AML-193 (cell line): ENCODE data around the gene SH2D1B.

ENCODE experiments used
- DNase-seq, 2 experiments: peaks; one replicate each; lab custom pipeline; 2025; lab: John Stamatoyannopoulos, UW

The SH2D1B gene

DNA sequence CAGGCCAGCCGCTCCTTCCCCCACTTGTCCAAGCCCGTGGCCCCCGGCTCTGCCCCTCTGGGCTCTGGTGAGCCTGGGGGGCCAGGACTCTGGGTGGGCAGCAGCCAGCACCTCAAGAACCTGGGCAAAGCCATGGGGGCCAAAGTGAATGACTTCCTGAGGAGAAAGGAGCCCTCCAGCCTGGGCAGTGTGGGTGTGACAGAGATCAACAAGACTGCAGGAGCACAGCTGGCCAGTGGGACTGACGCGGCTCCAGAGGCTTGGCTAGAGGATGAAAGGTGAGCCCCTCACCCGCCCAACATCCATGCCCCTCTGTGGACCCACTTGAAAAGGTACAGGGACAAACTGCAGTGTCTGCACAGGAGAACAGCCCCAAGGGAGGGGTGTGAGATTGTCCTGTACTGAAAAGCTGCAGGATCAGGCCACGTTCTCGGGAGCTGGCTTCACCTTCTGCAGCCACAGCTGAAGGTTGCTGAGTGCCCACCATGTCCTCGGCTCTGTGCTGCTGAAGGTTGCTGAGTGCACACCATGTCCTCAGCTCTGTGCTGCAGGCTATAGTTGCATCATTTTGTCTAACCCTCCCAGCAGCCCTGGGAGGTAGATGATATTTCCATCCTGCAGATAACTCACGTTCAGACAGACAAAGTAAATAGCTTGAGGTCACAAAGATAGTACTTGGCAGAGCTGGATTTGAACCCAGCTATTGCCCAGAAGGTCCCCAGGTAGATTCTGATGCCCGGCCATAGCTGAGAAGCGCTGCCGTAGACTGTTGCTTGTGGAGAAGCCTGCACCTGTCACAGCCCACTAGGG, 29.8 kb downstream of the SH2D1B start:
- no peak for DNase-seq

DNA sequence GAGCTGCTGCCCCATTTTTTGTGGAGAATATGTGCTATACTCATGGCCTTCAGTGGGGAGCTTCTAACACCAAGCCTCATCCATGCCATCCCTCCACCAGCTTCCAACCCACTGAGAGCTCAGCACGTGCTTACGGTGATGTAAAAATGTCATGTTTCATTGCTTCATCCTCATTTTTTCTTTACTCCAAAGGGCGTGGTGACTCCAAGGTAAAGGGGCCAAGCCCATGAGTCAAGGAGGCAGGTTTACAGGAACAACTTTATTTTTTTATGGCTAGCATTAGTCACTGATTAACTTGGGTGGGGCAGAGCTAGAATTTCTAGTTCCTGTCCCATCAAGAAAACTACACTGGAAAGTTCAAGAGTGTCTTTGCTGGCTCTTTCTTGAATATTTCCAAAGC, 30.6 kb downstream of the SH2D1B start, which contains the start of gene C1orf226:
Gene C1orf226 (plus strand): TSS at position 346 of the 400 bp plus-strand sequence. CDS start 174 bp downstream, outside the sequence.
- no peak for DNase-seq

DNA sequence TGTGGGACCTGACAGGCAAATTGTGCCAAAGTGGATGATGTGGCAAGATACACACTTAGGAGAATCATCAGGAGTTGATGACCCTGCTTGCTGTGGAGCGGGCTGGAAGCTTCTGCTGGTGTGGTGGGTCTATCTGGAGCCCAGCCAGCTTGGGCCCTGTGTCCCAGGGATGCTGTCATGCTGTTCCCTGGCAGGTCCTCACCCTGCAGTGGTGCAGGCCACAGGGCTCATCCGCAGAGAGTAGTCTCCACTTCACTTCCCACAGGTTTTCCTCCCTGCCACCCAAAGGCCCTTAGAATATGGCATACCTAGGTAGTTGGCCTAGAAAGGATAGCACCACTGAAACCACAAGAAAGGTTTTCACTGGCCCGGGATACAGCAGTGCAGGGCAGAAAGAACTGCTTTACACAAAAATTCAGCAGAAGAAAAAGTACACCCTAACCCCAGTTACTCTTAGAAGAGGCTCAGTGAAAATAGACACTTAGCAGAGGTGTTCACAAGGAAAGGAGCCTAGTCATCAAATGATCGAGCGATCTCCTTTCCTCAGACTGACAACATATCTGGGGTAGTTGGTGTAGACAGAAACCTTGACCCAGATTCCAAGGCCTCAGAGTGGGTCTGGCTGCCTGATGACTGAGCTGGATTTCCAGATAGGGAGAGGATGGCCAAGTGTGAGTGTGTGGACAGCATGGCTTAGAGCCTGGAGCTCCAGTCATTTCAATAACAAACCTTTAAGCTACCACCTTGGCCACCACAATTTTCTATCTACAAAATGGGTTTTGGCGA, 31.7 kb downstream of the SH2D1B start:
- DNase-seq: no peak

DNA sequence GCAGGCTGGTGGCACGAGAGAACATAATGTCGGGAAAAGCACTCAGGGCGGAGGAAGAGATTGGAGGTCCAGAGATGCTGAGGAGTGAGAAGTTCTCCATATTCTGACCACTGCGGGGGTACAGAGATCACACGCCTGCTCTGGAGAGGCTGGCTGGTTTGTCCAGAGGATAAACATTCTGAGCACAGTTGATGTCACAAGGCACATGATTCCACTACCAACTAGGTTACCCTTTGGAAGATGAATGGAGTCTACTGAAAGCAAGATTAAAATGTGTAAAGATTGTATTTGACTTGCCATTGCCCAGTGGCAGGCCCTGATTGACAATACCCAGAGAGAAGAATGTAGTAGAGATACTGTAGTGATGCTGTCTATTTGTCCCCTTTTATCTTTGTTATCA, 35.2 kb downstream of the SH2D1B start, which contains the start of gene SPATA46:
Gene SPATA46 (minus strand): TSS at position 164 of the 400 bp plus-strand sequence. CDS start 64 bp downstream, at position 100.
- DNase-seq: no peak

DNA sequence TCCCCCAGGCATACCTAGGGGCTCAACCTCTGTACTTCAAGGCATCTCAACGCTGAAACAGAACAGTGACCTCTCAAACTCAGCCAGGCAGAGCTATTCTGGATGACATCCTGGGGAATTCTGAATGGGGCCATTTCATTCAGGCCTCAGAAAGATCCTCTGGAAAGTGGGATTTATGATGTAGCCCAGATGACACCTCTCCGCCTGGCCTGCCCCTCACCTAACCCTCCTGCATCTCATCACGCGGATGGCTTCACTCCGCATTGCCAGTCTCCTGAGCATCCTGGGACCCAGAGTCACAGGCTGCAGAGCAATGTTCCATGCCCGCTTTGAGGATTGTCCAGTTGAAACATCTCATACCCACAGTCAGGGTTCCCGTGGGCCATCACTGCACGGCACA, 36.5 kb downstream of the SH2D1B start:
- no peak for DNase-seq

DNA sequence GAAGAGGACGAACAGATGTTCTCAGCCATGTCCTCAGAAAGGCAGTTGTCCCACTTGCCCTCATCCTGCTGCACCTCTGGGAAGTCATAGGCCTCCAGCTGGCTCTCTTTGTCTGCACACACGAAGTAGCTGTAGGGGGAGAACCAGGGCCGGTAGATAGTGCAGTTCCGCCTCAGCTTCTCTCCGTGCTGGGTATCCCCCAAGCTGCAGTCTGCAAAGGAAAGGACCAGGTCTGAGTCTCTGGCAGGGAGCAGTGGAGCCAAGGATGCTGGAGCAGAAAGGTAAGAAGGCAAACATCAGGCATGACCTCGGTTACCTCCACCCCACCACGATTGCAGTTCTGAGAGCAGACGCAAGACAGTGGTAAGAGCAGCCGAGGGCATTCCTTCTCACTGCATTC, 37.5 kb downstream of the SH2D1B start:
- no peak for DNase-seq

DNA sequence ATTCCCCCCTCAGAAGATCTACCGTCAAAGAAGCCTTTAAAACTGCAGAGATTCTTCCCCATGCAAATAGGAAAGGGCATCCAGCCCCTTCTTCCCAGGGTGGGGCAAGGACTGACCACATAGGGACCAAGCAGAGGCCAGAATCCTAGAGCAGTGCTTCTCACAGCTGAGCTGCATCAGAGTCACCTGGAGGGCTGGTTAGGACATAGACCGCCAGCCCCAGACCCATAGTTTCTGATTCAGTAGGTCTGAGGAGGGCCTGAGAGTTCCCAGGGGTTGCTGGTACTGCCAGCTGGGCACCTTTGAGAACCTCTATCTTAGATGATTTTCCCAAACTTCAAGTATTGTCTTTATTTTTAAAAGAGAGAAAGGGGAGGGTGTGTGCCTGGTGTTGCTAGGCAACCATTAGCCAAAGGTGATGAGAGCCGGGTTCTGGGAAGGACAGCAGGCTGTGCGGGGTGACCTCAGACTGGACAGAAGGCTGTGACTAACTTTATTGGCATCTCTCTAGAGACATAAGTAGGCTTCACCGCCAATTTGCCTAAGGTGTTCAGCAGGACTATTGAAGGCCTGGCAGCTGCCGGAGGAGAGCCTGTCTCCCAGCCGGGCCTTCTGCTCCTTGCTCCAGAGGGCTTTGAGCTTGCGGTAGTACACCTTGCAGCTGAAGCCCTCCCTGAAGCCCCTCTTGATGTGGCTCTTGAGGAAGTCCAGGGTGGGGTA, 38.2 kb downstream of the SH2D1B start:
- DNase-seq: no peak

DNA sequence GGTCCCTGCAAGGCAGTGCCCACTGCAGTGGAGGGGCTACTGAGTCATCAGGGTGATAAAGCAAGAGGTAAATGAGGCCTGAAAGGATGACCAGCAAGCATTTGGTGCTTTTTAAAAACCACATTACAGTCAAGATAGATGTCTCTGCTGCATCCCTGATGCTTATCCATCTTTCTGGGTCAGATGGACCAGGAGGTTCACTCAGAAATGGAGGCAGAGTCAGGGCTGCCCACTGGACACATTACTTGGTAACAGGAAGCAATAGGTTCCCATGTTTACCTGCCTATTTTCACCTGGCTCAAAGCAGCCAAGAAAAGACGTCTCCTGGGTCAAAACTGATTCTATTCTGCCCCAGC, 38.9 kb downstream of the SH2D1B start:
- no peak for DNase-seq

DNA sequence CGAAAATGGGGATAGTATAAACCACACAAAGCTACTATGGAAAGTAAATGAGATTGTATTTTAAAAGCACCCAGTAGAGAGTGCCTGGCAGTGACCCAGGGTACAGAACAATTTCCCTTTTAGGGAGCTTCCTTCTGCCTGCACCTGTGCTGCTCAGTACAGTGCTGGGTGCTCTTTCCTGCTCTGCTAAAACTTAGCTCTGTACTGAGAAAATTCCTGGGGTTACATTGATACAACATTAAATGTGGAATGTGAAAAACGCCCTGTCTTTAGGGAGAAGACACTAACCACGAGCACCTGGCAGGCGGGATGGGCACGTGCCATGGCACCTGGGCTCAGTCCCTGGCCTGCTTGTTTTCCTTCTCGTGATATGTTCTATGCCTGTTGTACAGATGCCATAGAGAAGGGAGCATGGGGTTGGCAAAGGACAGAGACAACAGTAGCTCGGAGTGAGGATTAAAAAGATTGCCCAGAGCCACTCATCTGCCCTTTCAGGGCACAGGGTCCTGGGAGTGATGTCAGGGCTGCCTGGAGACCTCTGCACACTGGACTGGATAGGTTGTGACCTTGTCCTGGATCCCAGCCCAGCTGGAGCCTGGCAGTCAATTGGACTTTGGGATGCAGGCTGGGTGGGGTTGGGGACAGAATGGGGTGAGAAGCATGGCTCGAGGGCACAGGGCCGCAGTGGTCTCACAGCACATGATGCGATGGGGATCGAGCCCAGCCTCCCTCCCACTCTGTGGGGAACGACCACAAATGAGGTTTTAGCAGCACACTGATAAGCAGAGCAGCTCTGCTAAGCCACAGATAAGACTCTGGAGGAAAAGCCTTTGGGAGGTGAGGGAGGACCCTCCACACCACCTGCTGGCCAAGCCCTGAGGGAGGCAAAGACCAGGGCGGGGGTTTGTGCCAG, 39.5 kb downstream of the SH2D1B start:
- DNase-seq: no peak

DNA sequence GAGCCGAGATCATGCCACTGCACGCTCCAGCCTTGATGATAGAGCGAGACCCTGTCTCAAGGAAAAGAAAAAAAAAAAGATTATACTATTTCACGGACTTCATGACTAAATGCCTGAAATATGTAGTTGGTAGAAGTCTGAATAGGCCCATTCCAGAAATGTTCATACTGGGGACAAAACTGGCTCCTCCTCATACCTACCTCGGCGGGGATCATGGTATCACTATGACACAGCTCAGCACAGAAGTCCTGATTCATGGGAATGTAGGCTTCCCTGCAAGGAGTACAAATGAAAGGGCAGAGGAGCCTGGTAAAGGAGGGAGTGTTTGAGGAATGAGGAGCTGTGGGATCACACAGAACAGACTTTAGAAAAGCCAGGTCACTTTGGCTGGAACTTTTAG, 40.3 kb downstream of the SH2D1B start:
- no peak for DNase-seq

DNA sequence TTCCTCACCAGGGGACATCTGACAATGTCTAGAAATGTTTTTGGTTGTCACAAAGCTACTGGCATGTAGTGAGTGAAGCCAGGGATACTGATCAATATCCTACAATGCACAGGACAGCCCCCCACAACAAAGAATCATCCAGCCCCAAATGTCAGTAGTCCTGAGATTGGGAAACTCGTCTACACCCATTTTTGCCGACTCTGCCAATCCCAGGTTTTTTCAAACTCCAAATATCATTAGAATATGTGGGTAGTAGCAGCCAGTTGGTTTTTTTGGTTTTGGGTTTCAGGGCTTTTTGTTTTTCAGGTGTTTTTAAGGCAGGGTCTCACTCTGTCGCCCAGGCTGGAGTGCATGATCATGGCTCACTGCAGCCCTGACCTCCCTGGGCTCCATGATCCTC, 41.2 kb downstream of the SH2D1B start:
- DNase-seq: no peak

DNA sequence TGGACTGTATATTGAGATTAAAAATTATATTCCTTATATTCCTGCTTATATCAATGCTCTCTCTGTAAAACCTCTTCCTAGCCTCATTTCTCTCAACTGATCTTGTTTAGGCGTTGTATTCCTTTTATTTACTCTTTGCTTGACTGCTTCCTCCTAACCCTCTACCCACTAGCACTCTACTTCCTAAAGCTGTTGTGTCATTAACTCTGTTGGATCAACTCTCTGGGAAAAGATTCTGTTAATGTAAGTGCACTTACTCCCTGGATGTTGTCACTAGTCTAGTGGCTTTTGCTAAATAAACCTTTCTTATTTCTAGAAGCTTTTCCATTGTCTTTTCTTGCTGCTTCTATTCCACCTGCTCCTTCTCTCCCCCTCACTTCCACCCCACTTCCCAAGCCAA, 41.8 kb downstream of the SH2D1B start:
- no peak for DNase-seq

DNA sequence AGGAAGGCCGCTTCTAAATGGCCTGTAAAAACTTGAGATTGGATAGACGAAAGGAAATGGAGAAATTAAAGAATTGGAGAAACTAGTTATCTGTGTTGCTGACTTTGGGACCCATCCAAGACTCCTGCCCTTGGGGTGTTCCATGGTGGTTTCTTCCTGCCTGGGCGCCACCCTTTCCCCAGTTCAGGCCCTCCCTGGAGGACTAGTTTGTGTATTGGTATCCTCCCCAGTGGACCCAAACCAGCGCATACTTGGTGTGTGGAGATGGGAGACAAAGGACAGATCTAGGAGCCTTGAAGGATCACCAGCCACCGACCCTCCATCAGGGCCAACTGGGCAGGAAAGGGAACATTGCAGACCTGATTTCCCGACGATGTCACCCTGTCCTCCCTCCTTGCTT, 42.4 kb downstream of the SH2D1B start:
- no peak for DNase-seq

DNA sequence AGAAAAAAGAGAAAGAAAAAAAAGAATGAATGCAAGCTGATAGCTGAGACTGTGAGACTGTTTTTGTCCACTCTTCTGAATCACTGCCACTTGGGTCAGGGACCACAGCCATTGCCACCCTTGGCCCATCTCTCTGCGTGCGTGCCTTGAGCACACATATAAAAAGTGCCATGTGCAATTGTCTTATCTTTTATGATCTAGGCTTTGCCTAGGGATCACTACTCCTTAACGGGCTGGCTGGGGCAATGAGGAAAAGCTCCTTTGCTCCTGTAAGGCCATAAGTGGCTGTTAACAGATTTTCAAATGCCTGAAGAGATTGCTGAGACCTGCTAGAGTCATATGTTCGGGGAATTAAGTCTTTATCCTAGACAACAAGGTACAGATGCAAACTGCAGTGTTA, 43.5 kb downstream of the SH2D1B start:
- DNase-seq: no peak

DNA sequence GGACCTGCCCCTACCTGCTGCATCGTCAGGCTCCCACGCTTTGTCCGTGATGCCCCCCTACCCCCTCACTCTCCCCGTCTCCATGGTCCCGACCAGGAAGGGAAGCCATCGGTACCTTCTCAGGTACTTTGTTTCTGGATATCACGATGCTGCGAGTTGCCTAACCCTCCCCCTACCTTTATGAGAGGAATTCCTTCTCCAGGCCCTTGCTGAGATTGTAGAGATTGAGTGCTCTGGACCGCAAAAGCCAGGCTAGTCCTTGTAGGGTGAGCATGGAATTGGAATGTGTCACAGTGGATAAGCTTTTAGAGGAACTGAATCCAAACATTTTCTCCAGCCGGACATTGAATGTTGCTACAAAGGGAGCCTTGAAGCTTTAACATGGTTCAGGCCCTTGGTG, 44.2 kb downstream of the SH2D1B start:
- DNase-seq: no peak

DNA sequence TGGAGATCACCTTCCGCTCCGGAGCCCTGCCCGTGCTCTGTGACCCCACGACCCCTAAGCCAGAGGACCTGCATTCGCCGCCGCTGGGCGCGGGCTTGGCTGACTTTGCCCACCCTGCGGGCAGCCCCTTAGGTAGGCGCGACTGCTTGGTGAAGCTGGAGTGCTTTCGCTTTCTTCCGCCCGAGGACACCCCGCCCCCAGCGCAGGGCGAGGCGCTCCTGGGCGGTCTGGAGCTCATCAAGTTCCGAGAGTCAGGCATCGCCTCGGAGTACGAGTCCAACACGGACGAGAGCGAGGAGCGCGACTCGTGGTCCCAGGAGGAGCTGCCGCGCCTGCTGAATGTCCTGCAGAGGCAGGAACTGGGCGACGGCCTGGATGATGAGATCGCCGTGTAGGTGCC, 44.9 kb downstream of the SH2D1B start:
- no peak for DNase-seq

DNA sequence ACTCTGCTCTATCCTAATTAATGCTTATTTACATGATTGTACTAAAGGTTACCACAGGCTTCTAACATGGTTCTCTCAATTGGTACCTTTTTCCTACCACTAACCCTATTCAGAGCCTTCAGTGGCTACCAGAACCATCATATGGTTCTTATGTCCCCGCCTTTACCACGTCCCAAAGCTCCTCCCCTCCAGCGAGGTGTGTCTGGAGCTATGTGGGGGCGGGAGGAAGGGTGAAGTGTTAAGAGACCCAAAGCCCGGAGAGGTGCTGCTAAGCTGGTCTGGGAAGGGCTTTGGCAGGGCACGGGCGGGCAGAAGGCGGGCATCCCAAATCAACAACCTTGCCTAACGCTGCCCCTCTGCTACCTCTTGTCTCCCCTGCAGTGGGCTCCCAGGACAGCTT, 45.3 kb downstream of the SH2D1B start:
- no peak for DNase-seq

DNA sequence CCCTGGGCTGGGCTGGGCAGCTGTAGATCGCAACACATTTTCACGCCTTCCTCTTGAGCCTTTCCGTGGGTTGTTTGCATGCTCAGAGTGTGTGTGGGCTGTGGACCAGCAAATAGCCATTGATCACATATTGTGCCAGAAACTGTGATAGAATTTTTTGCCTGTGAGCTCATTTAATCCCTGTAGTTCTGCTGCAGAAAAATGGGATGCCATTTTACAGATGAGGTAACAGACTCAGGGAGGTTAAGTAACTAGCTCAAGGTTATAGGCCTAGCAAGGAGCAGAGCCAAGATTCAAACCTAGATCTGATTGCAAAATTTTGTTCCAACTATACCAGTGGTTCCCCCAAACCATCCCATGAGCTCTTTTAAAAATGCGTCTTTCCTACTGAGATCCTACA, 45.8 kb downstream of the SH2D1B start:
- DNase-seq: no peak

DNA sequence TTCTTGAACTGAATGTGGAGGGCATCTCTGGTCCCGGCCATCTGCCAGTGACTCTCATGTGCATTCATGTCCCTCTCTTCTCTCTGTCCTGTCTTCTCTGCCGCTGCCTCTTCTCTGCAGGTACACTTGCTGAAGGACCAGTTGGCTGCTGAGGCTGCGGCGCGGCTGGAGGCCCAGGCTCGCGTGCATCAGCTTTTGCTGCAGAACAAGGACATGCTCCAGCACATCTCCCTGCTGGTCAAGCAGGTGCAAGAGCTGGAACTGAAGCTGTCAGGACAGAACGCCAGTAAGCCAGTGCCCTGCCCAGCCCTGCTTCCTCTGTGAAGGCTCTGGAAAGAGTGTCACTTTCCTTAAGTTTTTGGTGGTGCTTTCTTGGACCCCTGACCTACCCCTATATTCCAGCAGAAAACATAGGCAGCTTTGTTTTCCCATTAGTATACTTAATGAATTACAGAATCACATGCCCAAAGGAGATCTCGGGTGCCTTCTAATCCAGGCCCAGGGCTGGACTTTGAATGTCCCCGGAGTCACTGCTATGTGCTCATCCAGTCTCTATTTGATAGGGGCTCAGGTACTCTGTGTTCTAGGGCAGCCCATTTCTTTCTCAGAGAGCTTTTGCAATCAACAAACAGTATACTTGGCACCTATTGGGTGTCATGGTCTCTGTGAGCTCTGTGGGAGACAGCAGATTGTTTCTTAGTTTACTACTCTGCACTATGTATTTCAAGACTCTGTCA, 46.5 kb downstream of the SH2D1B start:
- DNase-seq: no peak

DNA sequence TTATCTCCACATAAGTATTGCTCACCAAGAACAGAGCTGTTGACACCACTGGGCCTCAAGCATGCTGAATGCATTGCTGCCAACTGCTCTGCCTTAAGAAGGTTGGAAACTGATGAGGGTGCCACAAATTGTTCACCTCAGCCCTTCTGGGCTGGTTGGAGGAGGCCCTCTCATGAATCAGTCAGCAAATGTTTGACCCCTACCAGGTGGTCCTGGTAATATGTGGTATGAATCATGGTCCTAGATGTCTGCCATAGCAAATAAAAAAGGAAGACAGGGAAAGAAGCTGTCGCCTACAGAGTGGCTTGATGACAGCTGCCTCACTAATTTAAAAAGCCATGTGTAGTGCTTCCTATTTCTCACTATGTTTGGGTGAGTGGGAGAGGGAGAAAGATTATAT, 47.4 kb downstream of the SH2D1B start:
- DNase-seq: no peak

DNA sequence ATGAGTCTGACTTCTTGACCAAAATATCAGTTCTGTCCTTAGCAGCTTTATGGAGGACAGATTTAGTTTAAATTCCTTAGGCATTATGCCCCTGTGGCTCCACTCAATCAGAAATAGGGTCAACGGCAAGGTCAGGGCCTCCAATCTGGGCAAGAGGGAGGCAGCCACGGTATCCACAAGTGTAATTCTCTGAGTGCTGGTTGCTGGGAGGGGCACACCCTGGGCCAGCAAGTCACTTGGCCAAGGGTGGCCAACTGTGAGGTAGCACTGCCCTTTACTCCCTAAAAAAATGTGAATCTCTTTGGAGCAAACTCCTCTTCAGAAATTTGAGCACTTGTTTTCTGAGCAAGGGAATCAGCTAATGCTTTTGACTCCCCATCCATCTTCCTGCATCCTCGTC, 48.1 kb downstream of the SH2D1B start:
- DNase-seq: no peak
